Measurements from ENCODE around the gene SLC6A9.

SLC6A9 gene

GRCh38 chr1:44048532-44049215 lies 17.4 kb upstream of the SLC6A9 start:
- DNase-seq (ENCODE audit: low read depth) = peak; percentile 76

- peak; percentile 36 for DNase-seq (ENCODE audit: low read depth)
Observed at GRCh38 chr1:44047131-44047530, 15.9 kb upstream of the SLC6A9 start.

- DNase-seq (ENCODE audit: low read depth) = no peak
Observed at GRCh38 chr1:44045064-44045463, 13.8 kb upstream of the SLC6A9 start.

- DNase-seq (ENCODE audit: low read depth) = peak; percentile 51
Observed at GRCh38 chr1:44044071-44044801, 13.0 kb upstream of the SLC6A9 start.

GRCh38 chr1:44043176-44044070 lies 12.2 kb upstream of the SLC6A9 start:
- DNase-seq (ENCODE audit: low read depth) = no peak

GRCh38 chr1:44040846-44041245 lies 9.6 kb upstream of the SLC6A9 start:
- peak; percentile 43 for DNase-seq (ENCODE audit: low read depth)

GRCh38 chr1:44040418-44040817 lies 9.2 kb upstream of the SLC6A9 start:
- no peak for DNase-seq (ENCODE audit: low read depth)

GRCh38 chr1:44038876-44039657 lies 7.8 kb upstream of the SLC6A9 start:
- DNase-seq (ENCODE audit: low read depth) = peak; percentile 79

- DNase-seq (ENCODE audit: low read depth) = no peak
Observed at GRCh38 chr1:44037154-44037553, 5.9 kb upstream of the SLC6A9 start.

- peak; percentile 82 for DNase-seq (ENCODE audit: low read depth)
Observed at GRCh38 chr1:44036409-44037139, 5.3 kb upstream of the SLC6A9 start.

GRCh38 chr1:44035726-44036408 lies 4.6 kb upstream of the SLC6A9 start:
- DNase-seq (ENCODE audit: low read depth) = peak; percentile 31

- DNase-seq (ENCODE audit: low read depth) = no peak
Observed at GRCh38 chr1:44034976-44035716, 3.9 kb upstream of the SLC6A9 start.

- no peak for DNase-seq (ENCODE audit: low read depth)
Observed at GRCh38 chr1:44034423-44034822, 3.2 kb upstream of the SLC6A9 start.

- no peak for DNase-seq (ENCODE audit: low read depth)
Observed at GRCh38 chr1:44033756-44034155, 2.5 kb upstream of the SLC6A9 start.

GRCh38 chr1:44033041-44033575 lies 1.8 kb upstream of the SLC6A9 start:
- DNase-seq (ENCODE audit: low read depth) = no peak

- no peak for DNase-seq (ENCODE audit: low read depth)
Observed at GRCh38 chr1:44032170-44032790, 1.0 kb upstream of the SLC6A9 start.

GRCh38 chr1:44030605-44031251 lies 534 bp downstream of the SLC6A9 start:
- peak; percentile 60 for DNase-seq (ENCODE audit: low read depth)

- peak; percentile 90 for DNase-seq (ENCODE audit: low read depth)
Observed at GRCh38 chr1:44029911-44030604, 1.2 kb downstream of the SLC6A9 start.
